Fibroblast of peridontal ligament (primary cell): ENCODE measurements around the gene LMNTD2.

Experiments
- DNase-seq: peaks from one replicate; pipeline ENCODE4 v3.0.0-alpha.2; 2010; ENCODE audit errors: extremely low read depth

The LMNTD2 gene

DNA sequence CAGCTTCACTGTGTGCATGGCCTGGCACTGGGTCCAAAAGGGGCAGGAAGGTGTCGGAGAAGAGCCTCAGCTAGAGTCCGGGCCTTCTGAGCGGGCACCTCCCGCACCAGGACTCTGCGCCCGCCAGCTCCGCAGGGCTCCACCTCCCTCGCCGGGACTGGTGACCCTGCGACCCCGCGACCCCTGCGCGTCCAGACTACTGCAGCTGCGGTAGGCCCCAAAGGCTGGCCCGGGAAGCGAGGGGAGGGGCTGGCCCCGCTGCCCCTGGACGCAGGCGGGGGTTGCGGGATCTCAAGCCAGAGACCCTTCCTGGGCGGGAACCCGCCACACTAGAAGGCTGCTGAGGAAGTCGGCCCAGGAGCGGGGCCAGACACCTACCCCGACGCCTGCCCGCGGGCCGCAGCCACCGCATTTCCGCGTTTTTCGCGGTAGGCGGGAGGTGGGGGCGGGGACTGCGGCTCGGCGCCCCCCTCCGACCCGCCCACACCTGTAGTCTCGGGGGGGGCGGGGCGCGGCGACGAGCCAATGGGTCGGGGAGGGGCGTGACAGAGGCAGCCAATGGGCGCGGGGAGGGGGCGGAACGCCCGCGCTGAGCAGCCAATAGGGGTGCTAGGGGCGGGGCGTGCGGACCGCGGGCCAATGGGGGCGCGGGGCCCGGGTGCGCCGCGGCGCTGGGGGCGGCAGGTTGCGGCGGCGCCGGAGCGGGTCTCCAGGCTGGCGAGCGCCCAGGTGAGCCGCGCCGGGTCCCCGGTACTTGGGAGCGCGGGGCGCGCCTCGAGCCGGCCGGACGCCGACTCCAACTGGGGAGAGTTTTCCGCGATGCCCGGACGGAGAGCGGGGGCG is at the start of gene LMNTD2, which contains the start of gene RASSF7:
Gene LMNTD2, minus strand, starts transcription at position 434 of the 843 bp plus-strand sequence. Its CDS starts 22 bp downstream, at position 412.
Gene RASSF7, plus strand, starts transcription at position 666 of the 843 bp plus-strand sequence. CDS start 799 bp downstream, outside the sequence.
- DNase-seq: peak; percentile 47

GRCh38 chr11:609341-609811 is 48.8 kb upstream of the LMNTD2 start:
- DNase-seq: no peak

GRCh38 chr11:608791-609251 is 48.3 kb upstream of the LMNTD2 start:
- no peak for DNase-seq

- DNase-seq: no peak
These were observed 47.6 kb upstream of the LMNTD2 start for GRCh38 chr11:607971-608659.

DNA sequence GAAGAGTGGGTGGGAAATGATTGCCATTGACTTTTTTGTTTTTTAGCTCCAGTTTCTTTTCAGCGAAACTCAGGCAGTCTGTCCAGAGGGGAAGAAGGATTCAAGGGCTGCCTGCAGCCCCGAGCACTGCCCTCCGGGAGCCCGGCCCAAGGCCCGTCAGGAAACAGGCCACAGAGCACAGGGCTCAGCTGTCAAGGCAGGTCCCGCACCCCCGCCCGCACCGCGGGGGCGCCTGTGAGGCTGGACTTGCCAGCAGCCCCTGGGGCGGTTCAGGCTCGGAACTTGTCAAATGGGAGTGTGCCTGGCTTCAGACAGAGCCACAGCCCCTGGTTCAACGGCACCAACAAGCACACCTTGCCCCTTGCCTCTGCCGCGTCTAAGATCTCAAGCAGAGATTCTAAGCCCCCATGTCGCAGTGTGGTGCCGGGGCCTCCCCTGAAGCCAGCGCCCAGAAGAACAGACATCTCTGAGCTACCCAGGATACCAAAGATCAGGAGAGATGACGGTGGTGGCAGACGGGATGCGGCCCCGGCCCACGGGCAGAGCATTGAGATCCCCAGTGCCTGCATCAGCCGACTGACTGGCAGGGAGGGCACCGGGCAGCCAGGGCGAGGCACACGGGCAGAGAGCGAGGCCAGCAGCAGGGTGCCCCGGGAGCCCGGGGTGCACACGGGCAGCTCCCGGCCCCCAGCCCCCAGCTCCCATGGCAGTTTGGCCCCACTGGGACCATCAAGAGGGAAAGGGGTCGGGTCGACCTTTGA is 46.7 kb upstream of the LMNTD2 start:
- DNase-seq: no peak

GRCh38 chr11:606245-606644 is 45.7 kb upstream of the LMNTD2 start:
- no peak for DNase-seq

- DNase-seq: no peak
These were observed 45.0 kb upstream of the LMNTD2 start for GRCh38 chr11:605286-606129.

DNA sequence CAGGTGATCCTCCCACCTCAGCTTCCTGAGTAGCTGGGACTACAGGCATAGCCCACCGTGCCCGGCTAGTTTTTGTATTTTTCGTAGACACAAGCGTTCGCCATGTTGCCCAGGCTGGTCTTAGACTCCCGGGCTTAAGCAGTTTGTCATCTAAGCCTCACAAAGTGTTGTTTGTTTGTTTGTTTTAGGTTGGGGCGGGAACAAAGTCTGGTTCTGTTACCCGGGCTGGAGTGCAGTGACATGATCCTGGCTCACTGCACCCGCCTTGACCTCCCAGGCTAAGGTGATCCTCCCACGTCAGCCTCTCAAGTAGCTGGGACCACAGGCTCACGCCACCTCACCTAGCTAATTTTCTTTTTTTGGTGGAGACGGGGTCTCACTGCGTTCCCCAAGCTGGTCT is 42.6 kb upstream of the LMNTD2 start:
- no peak for DNase-seq

- no peak for DNase-seq
These were observed 41.2 kb upstream of the LMNTD2 start for GRCh38 chr11:601573-602245.

GRCh38 chr11:598005-598680 is 37.6 kb upstream of the LMNTD2 start:
- no peak for DNase-seq

DNA sequence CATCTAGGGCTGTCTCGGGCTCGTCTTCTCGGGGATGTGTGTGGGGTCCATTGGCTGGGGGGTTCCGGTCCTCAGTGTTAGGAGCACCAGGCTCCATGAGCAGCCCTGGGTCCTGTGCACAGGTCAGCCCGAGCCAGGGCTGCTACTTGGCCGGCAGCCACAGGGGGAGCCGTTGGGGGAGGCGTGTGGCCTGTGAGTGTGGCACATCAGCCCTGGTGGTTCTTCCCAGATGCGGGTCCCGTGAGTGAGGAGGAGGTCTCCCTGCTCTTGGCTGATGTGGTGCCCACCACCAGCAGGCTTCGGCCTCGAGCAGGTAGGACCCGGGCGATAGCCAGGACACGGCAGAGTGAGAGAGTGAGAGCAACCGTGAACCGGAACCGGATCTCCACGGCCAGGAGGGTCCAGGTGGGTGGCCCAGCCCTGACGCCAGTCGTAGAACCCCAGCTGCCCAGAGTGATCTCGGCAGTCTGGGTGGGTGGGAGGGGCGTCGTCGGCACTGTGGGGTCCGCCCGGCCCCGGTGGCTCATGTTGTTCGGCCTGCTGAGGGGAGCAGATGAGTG is 36.7 kb upstream of the LMNTD2 start:
- no peak for DNase-seq

DNA sequence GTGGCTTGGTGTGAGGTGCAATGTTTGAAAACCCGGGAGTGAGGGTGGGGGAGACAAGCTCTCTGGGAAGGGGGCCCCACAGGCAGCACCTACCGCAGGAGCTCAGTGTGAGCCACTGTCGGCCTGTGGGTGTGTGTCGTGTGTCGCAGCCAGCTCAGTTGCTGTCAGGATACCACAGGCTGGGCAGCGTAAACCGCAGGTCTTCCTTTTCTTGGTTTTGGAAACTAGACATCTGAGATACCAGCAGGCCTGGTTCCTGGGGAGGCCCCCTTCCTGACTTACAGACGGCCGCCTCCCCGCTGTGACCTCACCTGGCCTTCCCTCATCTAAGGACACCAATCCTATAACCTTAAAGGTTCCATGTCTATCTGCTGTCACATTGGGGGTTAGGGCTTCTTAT is 35.8 kb upstream of the LMNTD2 start:
- no peak for DNase-seq

- DNase-seq: no peak
These were observed 34.9 kb upstream of the LMNTD2 start for GRCh38 chr11:595400-595799.

- no peak for DNase-seq
These were observed 32.8 kb upstream of the LMNTD2 start for GRCh38 chr11:593347-593746.

- no peak for DNase-seq
These were observed 32.4 kb upstream of the LMNTD2 start for GRCh38 chr11:592918-593317.

DNA sequence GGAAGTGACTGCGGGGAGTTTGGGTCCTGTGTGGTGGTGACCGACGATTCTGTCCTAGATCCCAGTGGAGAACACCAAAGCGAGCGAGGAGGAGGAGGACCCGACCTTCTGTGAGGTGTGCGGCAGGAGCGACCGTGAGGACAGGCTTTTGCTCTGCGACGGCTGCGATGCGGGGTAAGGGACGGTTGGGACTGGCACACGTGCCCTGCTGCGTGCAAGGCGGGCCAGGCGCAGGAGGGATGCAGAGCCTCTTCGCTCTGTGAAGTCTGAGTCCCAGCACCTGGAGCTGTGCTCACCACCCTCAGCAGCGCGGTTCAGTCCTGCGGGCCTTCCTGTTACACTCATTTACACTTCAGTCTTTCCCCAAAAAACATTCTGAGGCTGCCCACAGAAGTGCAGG is 32.0 kb upstream of the LMNTD2 start:
- no peak for DNase-seq

- no peak for DNase-seq
These were observed 30.5 kb upstream of the LMNTD2 start for GRCh38 chr11:590997-591396.

DNA sequence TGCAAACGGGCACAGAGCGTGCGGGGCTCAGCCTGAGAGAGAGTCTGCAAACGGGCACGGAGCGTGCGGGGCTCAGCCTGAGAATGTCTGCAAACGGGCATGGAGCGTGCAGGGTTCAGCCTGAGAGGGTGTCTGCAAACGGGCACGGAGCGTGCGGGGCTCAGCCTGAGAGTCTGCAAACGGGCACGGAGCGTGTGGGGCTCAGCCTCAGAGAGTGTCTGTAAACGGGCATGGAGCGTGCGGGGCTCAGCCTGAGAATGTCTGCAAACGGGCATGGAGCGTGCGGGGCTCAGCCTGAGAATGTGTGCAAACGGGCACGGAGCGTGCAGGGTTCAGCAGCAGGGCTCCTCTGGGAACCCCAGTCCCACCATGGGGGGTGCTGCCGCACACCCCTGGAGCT is 29.3 kb upstream of the LMNTD2 start:
- DNase-seq: no peak

DNA sequence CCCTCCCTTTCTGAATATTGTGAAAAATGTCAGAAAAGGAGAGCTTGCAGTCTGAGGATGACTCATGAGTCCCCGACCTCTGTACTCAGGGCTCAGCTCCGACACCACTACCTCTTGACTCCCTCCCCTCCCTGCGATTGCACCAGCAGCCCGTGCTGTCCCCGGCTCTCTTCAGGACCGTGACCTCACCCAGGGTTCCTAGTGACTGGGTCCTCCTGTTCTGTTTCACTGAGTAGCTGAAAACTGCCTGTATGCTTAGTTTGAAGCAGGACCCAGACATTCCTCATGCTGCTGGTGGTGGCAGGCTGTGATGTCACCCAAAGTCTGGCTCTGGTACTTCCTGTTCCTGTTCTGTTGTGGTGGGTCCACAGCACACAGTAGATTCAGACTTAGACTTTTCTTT is 27.4 kb upstream of the LMNTD2 start:
- DNase-seq: peak; percentile 25

DNA sequence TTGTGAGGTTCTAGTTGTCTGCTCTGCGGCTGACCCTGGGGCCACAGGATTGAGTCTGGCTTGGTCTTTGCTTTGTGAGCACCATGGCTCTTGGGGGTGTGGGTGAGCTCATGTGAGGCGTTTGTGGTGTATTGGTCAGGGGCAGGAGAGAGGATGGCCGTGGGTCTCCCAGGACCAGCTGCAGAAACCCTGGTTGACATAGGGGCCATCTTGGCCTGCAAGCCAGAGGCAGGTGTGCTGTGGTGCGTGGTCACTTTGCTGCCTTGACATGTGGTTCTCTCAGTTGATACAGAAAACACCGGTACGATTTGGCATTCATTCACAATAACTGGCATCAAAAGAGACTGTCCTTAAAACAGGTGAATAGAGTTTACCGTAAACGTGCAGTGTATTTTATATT is 27.0 kb upstream of the LMNTD2 start:
- DNase-seq: no peak
